SKM-1 (cell line): Measurements from ENCODE around the gene FOXD2.

Experiments
- DNase-seq: peaks from one replicate; lab custom pipeline; 2025; ENCODE audit not compliant: unreplicated experiment; lab: John Stamatoyannopoulos, UW

Gene FOXD2

GRCh38 chr1:47459253-47459788, 21.5 kb downstream of the FOXD2 start:
- no peak for DNase-seq

GRCh38 chr1:47460040-47460439, 22.2 kb downstream of the FOXD2 start:
- DNase-seq = no peak

- no peak for DNase-seq
Observed at GRCh38 chr1:47460456-47460855, 22.6 kb downstream of the FOXD2 start.

GRCh38 chr1:47465605-47466004, 27.8 kb downstream of the FOXD2 start:
- no peak for DNase-seq

- DNase-seq = no peak
Observed at GRCh38 chr1:47468709-47469389, 31.0 kb downstream of the FOXD2 start.

- no peak for DNase-seq
Observed at GRCh38 chr1:47469390-47469759, 31.5 kb downstream of the FOXD2 start.

GRCh38 chr1:47469910-47470309, 32.1 kb downstream of the FOXD2 start:
- no peak for DNase-seq

GRCh38 chr1:47471163-47471562, 33.3 kb downstream of the FOXD2 start:
- DNase-seq = no peak

- DNase-seq = no peak
Observed at GRCh38 chr1:47474278-47475193, 36.7 kb downstream of the FOXD2 start.

GRCh38 chr1:47477595-47478080, 39.8 kb downstream of the FOXD2 start:
- DNase-seq = no peak

GRCh38 chr1:47478090-47478489, 40.2 kb downstream of the FOXD2 start:
- DNase-seq = no peak

- DNase-seq = no peak
Observed at GRCh38 chr1:47479664-47480063, 41.8 kb downstream of the FOXD2 start.

GRCh38 chr1:47481936-47482335, 44.1 kb downstream of the FOXD2 start:
- DNase-seq = no peak

GRCh38 chr1:47482786-47483185, 44.9 kb downstream of the FOXD2 start:
- DNase-seq = no peak

GRCh38 chr1:47483651-47484050, 45.8 kb downstream of the FOXD2 start:
- DNase-seq = no peak

GRCh38 chr1:47485817-47486216, 48.0 kb downstream of the FOXD2 start:
- no peak for DNase-seq

GRCh38 chr1:47487332-47487731, 49.5 kb downstream of the FOXD2 start:
- DNase-seq = no peak

- no peak for DNase-seq
Observed at GRCh38 chr1:47487850-47488450, 50.1 kb downstream of the FOXD2 start.
